GM18526 (cell line): ENCODE results near the gene VPS26C.

Experiments used
- POLR2A ChIP-seq: IDR thresholded peaks from 3 replicates; pipeline ENCODE4 v1.6.1; 2011; ENCODE audit not compliant: insufficient read length; ENCODE audit errors: extremely low read depth

The VPS26C gene

DNA sequence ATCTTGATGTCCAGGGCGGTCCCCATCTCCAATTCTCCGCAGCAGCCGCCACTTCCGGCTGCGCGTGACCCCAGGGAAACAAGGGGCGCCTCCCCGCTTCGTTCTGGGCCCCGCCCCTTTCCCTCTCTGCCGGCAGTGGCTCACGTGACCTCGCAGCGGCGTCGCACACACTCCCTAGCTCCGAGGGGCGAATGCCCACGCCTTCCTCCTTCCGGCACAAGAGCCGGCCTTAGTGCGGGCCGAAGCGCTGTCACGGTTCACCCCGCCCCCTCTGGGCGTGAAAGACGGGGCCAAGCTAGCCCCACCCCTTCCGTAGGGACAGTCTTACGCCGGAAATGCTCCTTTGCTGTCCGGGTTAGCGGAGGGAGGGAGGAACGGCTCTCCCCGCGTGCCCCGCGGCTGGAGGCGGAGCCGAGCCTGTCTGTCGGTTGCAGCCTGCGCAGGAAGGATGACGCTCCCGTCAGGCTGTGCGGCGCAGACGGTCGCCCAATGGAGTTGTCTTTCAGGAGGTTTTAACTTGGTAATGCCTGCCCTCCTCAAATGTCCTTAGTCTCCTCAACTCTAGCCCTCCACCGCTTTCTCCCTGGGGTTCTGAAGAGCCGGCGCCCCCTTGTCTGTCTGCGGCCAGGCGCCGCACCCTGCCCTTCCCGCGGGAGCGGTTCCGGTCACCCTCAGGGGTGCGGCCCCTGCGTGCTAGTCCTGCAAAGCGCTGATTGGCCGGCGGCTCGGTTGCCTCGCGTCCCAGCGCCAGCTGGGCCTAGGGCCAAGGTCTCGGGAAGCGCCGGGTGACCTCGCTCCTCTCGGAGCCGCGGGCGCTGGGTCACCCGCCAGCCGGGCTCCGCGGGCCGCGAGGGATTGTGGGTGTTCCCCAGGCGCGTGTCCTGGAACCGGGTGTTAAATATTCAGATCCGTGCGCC lies at the start of gene VPS26C:
TSS of gene VPS26C (minus strand) at position 66 of the 917 bp plus-strand sequence. CDS start at position 26, 40 bp downstream.
- TF ChIP-seq POLR2A: peak; percentile 73

DNA sequence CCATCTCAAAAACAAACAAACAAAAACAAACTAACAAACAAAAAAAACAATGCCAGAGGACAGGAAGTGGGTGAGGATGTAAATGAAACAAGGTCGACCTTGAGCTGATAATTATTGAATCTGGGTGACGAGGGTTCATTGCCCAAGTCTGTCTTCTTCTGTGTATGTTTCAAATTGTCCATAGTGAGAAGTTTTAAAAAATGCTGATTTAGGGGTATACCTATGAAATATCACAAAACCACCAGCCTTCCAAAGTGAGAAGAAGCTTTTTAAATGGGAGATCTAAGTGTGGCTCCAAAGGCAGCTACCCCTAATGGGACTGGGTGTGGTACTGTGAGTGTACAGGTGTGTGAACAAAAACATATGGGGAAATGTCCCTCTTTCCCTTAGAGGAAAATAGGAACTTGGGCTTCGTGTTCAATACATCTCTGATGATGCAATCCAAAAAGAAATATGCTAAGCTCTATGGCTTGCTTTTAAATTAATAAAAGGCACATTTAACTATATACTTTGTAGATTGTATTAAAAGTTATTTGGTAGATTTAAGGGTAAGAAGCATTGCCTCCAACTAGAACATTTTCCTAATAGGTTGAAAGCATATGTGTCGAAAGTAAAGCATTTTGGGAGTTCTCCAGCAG lies 33.1 kb upstream of the VPS26C start:
- TF ChIP-seq POLR2A: no peak

DNA sequence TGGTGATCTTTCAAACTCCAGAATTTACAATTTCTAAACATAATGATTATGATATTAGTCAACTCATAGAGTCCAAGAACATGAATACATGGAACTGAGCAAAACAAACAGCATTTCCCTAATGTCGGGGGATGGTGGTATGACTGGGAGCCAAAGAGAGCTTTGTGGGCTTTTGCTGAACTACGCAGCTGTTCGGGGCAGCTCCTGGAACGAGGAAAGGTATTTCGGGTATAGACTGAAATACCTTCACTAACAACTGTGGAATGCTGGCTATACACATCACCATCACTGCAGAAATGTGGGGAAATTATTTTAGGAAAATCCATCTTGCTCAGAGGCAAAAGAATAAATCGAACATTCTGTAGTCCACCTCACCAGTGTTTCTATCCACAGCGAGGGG lies 30.2 kb upstream of the VPS26C start:
- no peak for TF ChIP-seq POLR2A

DNA sequence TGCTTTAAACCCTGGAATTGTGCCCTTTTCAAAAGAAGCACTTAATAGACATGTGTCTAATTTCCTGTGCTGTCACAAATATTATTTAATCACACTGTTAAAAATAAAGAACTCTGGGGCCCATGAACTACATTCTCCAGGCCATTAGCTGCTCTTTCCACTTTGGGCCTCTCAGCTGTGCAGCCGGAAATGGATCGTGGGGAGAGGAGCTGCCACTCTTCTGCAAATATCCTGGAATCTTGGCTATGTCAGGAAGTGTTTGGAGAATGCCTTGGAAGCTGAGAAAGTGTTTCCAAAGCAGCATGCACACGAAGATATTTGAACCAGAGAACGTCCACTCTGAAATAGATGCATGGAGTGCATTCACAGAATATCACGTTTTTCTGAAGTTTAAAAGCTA lies 27.5 kb upstream of the VPS26C start:
- no peak for TF ChIP-seq POLR2A

DNA sequence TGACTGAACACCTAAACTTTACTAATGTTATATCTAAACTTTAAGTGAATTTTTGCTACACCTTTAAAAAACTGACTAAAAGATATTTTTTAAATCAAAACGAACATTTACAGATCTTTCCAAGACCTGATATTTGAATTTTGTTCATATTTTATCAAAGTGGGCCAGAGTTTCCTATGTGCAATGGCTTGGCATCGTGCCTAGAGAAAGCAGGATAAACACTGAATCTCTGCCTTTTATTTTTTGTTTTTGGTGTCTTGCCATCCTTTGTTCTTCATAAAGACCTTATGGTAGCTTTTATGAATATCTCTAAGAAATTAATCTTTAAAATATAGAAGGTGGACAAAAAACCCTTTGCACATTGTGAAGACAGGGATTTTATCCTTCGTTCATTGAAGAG lies 25.8 kb upstream of the VPS26C start:
- no peak for TF ChIP-seq POLR2A

DNA sequence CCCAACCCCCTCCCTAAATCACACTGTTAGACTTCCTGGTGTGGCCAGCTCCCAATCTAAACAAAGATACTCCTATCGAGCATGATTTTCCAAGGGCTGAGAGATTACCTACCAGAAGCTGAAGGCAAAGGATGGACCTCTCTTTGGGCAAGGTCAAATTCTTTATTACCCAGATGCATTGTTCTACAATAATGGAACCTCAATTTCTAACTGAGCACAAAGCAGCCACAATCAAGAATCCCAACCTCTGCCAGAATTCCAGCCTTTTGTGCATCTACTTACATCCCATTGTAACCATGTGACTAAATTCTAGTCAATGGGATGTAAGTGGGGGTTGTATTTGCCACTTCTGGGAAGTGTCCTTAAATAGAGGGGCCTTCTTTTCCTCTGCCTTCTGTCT lies 24.9 kb upstream of the VPS26C start:
- TF ChIP-seq POLR2A: no peak

DNA sequence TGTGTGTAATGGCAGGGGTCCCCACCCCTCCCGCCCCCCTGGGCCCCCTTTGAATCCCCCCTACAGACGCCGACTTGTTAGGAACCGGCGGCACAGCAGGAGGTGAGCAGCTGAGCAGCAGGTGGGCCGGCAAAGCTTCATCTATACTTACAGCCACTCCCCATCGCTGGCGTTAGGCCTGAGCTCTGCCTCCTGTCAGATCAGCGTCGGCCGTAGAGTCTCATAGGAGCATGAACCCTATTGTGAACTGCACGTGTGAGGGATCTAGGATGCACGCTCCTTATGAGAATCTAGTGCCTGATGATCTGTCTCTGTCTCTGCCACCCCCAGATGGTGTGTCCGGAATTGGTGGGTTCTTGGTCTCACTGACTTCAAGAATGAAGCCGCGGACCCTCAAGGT lies 14.9 kb upstream of the VPS26C start:
- no peak for TF ChIP-seq POLR2A

DNA sequence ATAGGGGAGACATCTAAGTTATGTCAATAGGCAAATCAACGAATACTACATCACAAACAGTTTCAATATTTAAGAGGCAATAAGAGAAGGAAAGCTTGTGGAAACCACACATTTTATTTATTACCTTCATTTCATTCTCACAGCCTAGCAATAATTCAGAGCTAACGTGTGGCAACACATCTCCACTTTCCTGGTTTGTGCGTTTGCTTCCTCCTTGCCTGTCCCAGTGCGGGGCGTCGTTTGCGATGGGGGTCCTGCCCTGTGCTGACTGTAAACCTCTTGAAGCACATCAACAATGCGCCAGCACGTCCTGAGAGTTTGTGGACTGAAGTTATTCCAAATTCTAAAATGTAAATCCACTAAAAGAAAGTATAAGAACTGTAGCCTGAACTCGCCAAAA lies 14.4 kb upstream of the VPS26C start:
- no peak for TF ChIP-seq POLR2A

DNA sequence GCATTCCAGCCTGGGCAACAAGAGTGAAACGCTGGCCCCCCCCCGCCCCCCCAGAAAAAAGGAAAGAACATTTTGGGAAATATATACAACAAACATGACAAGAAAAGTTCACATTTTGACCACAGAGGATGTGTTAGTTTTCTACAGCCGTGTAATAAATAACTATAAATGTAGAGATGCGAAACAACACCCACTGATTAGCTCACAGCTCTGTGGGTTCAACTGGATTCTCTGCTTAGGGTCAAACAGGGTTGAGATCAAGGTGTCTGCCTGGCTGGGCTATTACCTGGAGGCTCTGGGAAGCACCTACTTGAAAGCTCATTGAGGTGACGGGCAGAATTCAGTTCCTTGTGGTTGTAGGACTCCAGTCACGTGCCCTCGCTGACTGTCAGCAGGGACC lies 11.1 kb upstream of the VPS26C start:
- no peak for TF ChIP-seq POLR2A

DNA sequence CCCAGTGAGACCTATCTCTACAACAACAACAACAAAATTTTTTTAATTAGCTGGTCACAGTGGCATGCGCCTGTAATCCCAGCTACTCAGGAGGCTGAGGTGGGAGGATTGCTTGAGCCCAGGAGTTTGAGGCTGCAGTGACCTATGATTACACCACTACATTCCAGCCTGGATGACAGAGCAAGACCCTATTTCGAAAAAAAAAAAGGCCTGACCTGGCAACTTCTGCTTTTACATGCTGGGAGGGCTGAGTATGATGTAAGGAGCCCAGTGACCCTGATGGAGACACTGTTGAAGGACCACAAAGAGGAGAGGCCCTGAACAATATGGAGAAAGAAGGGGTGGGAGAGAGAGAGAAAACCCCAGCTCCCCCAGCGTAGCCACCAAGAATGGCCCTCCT lies 9.2 kb upstream of the VPS26C start:
- TF ChIP-seq POLR2A: no peak

DNA sequence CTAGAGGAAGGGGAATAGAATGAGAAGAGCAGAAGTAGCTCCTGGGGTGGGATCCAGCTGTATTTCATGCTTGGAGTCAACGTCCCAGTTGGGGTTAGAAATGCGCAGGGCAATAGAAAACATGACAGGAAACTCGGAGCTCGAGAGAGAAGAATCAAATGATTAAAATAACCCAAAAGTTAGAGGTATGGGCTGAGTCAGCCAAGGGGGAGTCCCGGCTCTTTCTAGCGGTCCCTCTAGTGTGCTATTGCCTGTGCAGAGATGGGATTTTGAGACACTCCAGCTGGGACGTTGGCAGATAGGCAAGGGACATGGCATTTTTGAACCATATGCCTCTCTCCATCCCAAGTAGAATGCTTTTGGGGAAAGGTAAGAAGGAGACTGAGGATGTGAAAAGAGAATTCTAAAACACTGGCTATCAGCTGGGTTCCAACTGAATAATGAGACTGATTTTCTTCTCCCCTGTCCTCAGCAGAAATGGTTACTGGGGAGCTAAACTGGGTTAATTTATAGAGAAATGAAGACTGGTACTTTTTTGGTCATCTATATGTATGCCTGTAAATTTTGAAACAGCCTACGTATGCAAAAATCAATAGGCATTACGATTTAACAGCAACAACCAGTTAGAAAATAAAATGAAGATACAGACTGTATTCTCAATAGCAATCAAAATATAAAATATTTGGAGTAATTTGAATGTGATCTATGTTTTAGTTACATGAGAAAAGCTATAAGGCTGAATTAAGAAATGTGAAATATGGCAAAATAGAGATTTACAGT lies 7.0 kb upstream of the VPS26C start:
- TF ChIP-seq POLR2A: no peak

DNA sequence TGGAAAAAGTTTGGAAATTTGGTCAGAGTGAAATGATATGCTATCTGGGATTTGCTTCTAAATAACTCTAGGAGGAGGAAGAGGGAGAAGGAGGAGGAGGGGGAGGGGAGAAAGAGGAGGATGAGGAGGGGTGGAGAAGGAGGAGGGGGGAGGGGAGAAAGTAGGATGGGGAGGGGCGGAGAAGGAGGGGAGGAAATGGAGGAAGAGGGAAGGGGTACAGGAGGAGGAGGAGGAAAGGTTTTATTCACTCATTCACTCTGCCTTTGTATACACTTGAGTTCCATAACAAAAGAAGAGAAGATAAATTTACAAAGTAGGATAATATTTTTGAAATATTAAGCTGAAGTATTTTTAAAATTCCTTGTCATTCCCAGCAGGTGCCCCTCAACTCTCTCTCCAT lies 6.3 kb upstream of the VPS26C start:
- no peak for TF ChIP-seq POLR2A

DNA sequence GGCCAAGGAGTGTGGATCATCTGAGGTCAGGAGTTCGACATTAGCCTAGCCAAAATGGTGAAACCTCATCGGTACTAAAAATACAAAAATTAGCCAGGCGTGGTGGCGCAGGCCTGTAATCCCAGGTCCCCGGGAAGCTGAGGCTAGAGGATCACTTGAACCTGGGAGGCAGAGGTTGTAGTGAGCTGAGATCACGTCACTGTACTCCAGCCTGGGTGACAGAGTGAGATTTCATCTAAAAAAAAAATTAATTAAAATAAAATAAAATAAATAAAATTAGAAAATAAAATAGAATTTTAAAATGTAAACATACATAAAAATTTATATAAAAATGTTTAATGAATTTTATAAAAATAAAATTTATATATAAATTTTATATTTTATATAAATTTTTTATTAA lies 5.8 kb upstream of the VPS26C start:
- TF ChIP-seq POLR2A: no peak

DNA sequence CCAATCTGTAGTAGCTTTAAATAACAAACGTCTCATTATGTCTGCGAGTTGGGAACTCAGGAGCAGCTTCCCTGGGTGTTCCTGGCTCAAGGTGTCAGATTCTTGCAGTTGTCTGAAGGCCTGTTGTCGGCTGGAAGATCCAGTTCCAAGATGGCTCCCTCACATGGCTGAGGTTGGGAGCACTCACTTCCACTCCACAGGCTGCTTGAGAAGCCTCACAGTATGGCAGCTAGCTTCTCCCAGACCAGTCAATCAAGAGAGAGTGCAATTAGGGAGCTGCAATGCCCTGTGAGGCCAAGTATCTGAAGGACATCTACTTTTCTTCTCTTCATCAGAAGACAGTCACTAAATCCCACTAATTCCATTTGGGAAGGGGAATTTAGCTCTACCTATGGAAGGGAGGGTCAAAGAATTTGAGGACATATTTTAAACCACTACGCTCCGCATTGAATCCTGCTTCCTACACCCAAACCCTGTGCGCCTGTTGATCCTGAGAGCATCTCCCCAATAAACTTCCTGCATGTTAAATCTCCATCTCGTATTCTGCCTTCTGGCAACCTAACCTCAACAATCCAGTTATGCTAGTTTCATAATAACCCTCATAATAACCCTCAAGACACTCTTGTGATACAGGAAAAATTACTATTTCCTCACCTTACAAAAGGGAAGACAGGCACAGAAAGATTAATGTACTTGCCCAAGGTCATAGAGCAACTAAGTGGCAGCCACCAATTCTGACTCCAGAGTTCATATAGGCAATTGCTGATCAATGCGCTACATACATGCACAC lies 3.6 kb upstream of the VPS26C start:
- no peak for TF ChIP-seq POLR2A

DNA sequence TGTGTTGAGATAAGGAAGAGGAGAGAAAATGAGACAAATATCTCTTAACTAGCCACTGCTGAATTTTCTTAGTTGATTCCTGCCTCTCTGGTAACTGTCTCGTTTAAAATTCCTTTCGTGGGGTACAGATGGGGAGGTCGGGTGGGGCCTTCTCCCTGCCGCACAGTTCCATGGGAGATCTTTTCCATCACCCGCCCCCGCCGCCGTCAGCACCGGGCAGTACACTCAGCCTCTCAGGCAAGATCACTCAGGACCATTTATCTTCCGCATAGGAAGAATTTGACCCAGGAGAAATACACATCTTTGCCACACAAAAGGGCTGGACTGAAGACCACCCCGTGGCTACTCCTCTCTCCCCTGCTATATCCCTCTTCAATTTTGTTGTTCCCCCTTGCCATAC lies 2.3 kb upstream of the VPS26C start:
- no peak for TF ChIP-seq POLR2A
